Measurements from ENCODE around the gene GART. TPM values are rescaled to one million over a fixed set of nuclear protein-coding genes. Genes with fewer than 3 reads are reported as not detected.

GART gene
- total and polyA plus RNA-seq, 7 donors, result 22.0 to 77.8 (median 46.3) TPM

- ATAC-seq (no peak), DNase-seq (no peak)
- Histone ChIP-seq H3K4me3 (no peak overlapping the region), H3K36me3 (ENCODE audit: insufficient read depth in 1 of 2, low read depth in 1 of 2) (peaks cover 14 to 82% of the 10 kb centered on the region in 2 donors), H3K27ac (no peak overlapping the region), H3K9me3 (no peaks in the 10 kb centered on the region), H3K4me1 (peaks cover 25% of the 10 kb centered on the region), H3K27me3 (ENCODE audit: insufficient read depth in 3 of 3, low read length in 2 of 3) (no peaks in the 10 kb centered on the region)
- no peak for TF ChIP-seq CTCF (IDR thresholded peaks at IDR 0.05)
- 94 to 100% (median 95%) methylated on average over 2 of the region's 2 CpGs for WGBS, 3 donors
- intact Hi-C loops (cut with DNase I), result loop anchor here in 1 of 2 donors (10.0 kb wide), 1 partner anchor 48 kb away; no protein-coding TSS in a partner anchor
Measured at GRCh38 chr21:33562389-33562788, 20.5 kb upstream of the GART start.

GRCh38 chr21:33561373-33561772, 19.5 kb upstream of the GART start:
- H3K9me3 ChIP-seq, result no peaks in the 10 kb centered on the region
- no peaks in the 10 kb centered on the region for H3K27me3 ChIP-seq (ENCODE audit: insufficient read depth in 3 of 3, low read length in 2 of 3)
- 74 to 86% (median 80%) methylated on average over 2 of the region's 2 CpGs for WGBS, 3 donors
- no peak for ATAC-seq
- H3K36me3 ChIP-seq (ENCODE audit: insufficient read depth in 1 of 2, low read depth in 1 of 2), result peaks cover 14 to 82% of the 10 kb centered on the region in 2 donors
- H3K27ac ChIP-seq, result no peak overlapping the region
- no peak for TF ChIP-seq CTCF (IDR thresholded peaks at IDR 0.05)
- no peak overlapping the region for H3K4me3 ChIP-seq
- peaks cover 25% of the 10 kb centered on the region for H3K4me1 ChIP-seq
- intact Hi-C loops (cut with DNase I), result loop anchor here in 1 of 2 donors (10.0 kb wide), 1 partner anchor 47 kb away; no protein-coding TSS in a partner anchor
- DNase-seq, result no peak

- Histone ChIP-seq H3K4me3 (no peak overlapping the region), H3K9me3 (no peaks in the 10 kb centered on the region), H3K4me1 (peaks cover 27% of the 10 kb centered on the region), H3K36me3 (ENCODE audit: insufficient read depth in 1 of 2, low read depth in 1 of 2) (peaks cover 14 to 86% of the 10 kb centered on the region in 2 donors), H3K27me3 (ENCODE audit: insufficient read depth in 3 of 3, low read length in 2 of 3) (no peaks in the 10 kb centered on the region), H3K27ac (no peak overlapping the region)
- DNase-seq (no peak), ATAC-seq (no peak)
- intact Hi-C loops (cut with DNase I), result loop anchor here in 1 of 2 donors (10.0 kb wide), 1 partner anchor 46 kb away; no protein-coding TSS in a partner anchor
- no peak for TF ChIP-seq CTCF (IDR thresholded peaks at IDR 0.05)
Measured at GRCh38 chr21:33560965-33561364, 19.0 kb upstream of the GART start.

- H3K27ac ChIP-seq, result no peak overlapping the region
- no peaks in the 10 kb centered on the region for H3K27me3 ChIP-seq (ENCODE audit: insufficient read depth in 3 of 3, low read length in 2 of 3)
- no peaks in the 10 kb centered on the region for H3K9me3 ChIP-seq
- peaks cover 14 to 98% of the 10 kb centered on the region in 2 donors for H3K36me3 ChIP-seq (ENCODE audit: insufficient read depth in 1 of 2, low read depth in 1 of 2)
- no peak for TF ChIP-seq CTCF (IDR thresholded peaks at IDR 0.05)
- DNase-seq (no peak), ATAC-seq (peak in 2 of 4 donors; percentile 19 to 29)
- 49 to 62% (median 49%) methylated on average over 10 of the region's 10 CpGs for WGBS, 3 donors
- peaks cover 35% of the 10 kb centered on the region for H3K4me1 ChIP-seq
- intact Hi-C loops (cut with DNase I), result loop anchor here in 1 of 2 donors (10.0 kb wide), 1 partner anchor 45 kb away; no protein-coding TSS in a partner anchor
- H3K4me3 ChIP-seq, result no peak overlapping the region
Measured at GRCh38 chr21:33559813-33560212, 17.9 kb upstream of the GART start.
